Panc1 (cell line): ENCODE results near the gene SLCO2A1. TPM values are rescaled to one million over a fixed set of nuclear protein-coding genes. Genes with fewer than 3 reads are reported as not detected.

Source experiments
- ATAC-seq: fragments of 200-7000 bp; cut with Tn5 transposase; 2 replicates; pipeline ENCODE4 v1.9.1; 2020; ENCODE audit warnings: mild to moderate bottlenecking, moderate library complexity
- BruUV-seq: library from RNA; stranded (reverse); fragments of 400-500 nt; replicated peaks from 2 replicates; lab custom pipeline; 2021; lab: Mats Ljungman, UMichigan
- CTCF ChIA-PET: fragments of 300-600 bp; sonication (Branson Sonifier 250); formaldehyde crosslinking; loops from one replicate; lab custom pipeline; 2022; ENCODE audit warnings: antibody characterized with exemption; lab: Charles Lee
- POLR2A ChIA-PET: fragments of 300-600 bp; sonication (Branson Sonifier 250); formaldehyde crosslinking; loops from one replicate; lab custom pipeline; 2022; ENCODE audit warnings: antibody characterized with exemption; lab: Charles Lee
- DNase-seq: peaks from one replicate; pipeline ENCODE4 v3.0.0-alpha.2; 2010; ENCODE audit warnings: low read depth, low spot score
- H3K27ac ChIP-seq: 2 replicates; pipeline ENCODE4 v1.5.1; 2011; ENCODE audit warnings: mild to moderate bottlenecking, low read length, inconsistent platforms
- H3K27me3 ChIP-seq: fragments of 200-500 bp; sonication (Bioruptor generic); 2 replicates; pipeline ENCODE4 v1.6.0; 2014; ENCODE audit warnings: low read length, inconsistent platforms; ENCODE audit not compliant: control insufficient read depth, insufficient read depth
- H3K36me3 ChIP-seq: fragments of 200-500 bp; sonication (Bioruptor generic); 2 replicates; pipeline ENCODE4 v1.5.1; 2014; ENCODE audit warnings: inconsistent platforms, mild to moderate bottlenecking, low read length, moderate library complexity; ENCODE audit not compliant: control insufficient read depth, insufficient read depth
- H3K4me1 ChIP-seq: 2 replicates; pipeline ENCODE4 v1.5.1; 2011; ENCODE audit warnings: inconsistent platforms, mild to moderate bottlenecking, low read length, moderate library complexity; ENCODE audit not compliant: control insufficient read depth, insufficient read depth
- H3K4me3 ChIP-seq, 2 experiments: 2 replicates each; pipeline ENCODE4 v1.5.1; 2011 to 2012; ENCODE audit warnings: low read depth in 2 of 2, low read length in 2 of 2, mild to moderate bottlenecking in 2 of 2, inconsistent platforms in 1 of 2, moderate library complexity in 1 of 2
- H3K9me3 ChIP-seq: fragments of 200-500 bp; sonication (Bioruptor generic); 2 replicates; pipeline ENCODE4 v1.5.1; 2014; ENCODE audit warnings: low read depth, mild to moderate bottlenecking, inconsistent platforms, low read length, moderate library complexity; ENCODE audit not compliant: control insufficient read depth, insufficient read depth
- CTCF ChIP-seq: fragments of 450-650 bp; IDR thresholded peaks from 2 replicates; pipeline ENCODE4 v1.5.1; 2017; ENCODE audit warnings: mild to moderate bottlenecking
- POLR2AphosphoS5 ChIP-seq: IDR thresholded peaks from 2 replicates; pipeline ENCODE4 v1.6.1; 2012; ENCODE audit warnings: mild to moderate bottlenecking, low read depth, low read length, moderate library complexity
- REST ChIP-seq, 2 experiments: IDR thresholded peaks; 2 replicates each; pipeline ENCODE4 v1.6.1; 2011 to 2012; ENCODE audit warnings: low read depth in 2 of 2, control low read depth in 1 of 2, low read length in 1 of 2, mild to moderate bottlenecking in 1 of 2, moderate library complexity in 1 of 2; ENCODE audit not compliant: insufficient read depth in 1 of 2
- SIN3A ChIP-seq: IDR thresholded peaks from 2 replicates; pipeline ENCODE4 v1.6.1; 2012; ENCODE audit warnings: low read depth, mild to moderate bottlenecking, low read length, moderate library complexity, borderline replicate concordance; ENCODE audit not compliant: insufficient read depth
- TCF7L2 ChIP-seq: IDR thresholded peaks from 2 replicates; pipeline ENCODE4 v1.6.1; 2011; ENCODE audit warnings: mild to moderate bottlenecking, low read depth, low read length, inconsistent platforms
- in situ Hi-C: cut with HindIII; loops from 2 replicates; pipeline ENCODE4 v1.10.0; 2016; ENCODE audit warnings: low sequenced_read_pairs, low pct_unique_long_range_greater_than_20kb
- intact Hi-C: fragments of 100-400 bp; cut with micrococcal nuclease; formaldehyde crosslinking; loops from one replicate; pipeline ENCODE4 v1.10.0; 2022; ENCODE audit not compliant: unreplicated experiment
- total RNA-seq: library from RNA; stranded (reverse); gene quantifications from one replicate; pipeline ENCODE4 v1.2.1, GENCODE V29; 2021; ENCODE audit not compliant: unreplicated experiment

The SLCO2A1 gene
- total RNA-seq, 1 experiment from 2014 or later: 0.62 TPM

- in situ Hi-C loops: no loop called here
- no peaks in the 10 kb centered on the region for H3K27me3 ChIP-seq
- POLR2A ChIA-PET: no interaction called here
- CTCF ChIA-PET: no interaction called here
- H3K9me3 ChIP-seq: no peaks in the 10 kb centered on the region
- ATAC-seq: no peak
- H3K4me1 ChIP-seq: no peaks in the 10 kb centered on the region
- H3K27ac ChIP-seq: no peak overlapping the region
- no TSS peak for BruUV-seq
- no peak for DNase-seq
- no peaks in the 10 kb centered on the region for H3K36me3 ChIP-seq
- intact Hi-C loops: no loop called here
- TF ChIP-seq CTCF: no peak
- no peak for TF ChIP-seq POLR2AphosphoS5
- no peak for TF ChIP-seq TCF7L2
- TF ChIP-seq REST (IDR thresholded peaks at IDR 0.05; ENCODE audit: insufficient read depth in 1 of 2, low read depth in 2 of 2, low read length in 1 of 2): no peak
- no peak for TF ChIP-seq SIN3A
- no peak overlapping the region for H3K4me3 ChIP-seq
Observed at GRCh38 chr3:133984975-133985374, 44.8 kb downstream of the SLCO2A1 start.

- no peaks in the 10 kb centered on the region for H3K27me3 ChIP-seq
- no peaks in the 10 kb centered on the region for H3K36me3 ChIP-seq
- POLR2A ChIA-PET: no interaction called here
- TF ChIP-seq POLR2AphosphoS5 (no peak), SIN3A (no peak), TCF7L2 (no peak), CTCF (no peak), REST (IDR thresholded peaks at IDR 0.05; ENCODE audit: insufficient read depth in 1 of 2, low read depth in 2 of 2, low read length in 1 of 2) (no peak)
- DNase-seq (no peak), ATAC-seq (no peak)
- intact Hi-C loops (no loop called here), in situ Hi-C loops (no loop called here)
- H3K4me1 ChIP-seq: no peaks in the 10 kb centered on the region
- H3K9me3 ChIP-seq: no peaks in the 10 kb centered on the region
- H3K4me3 ChIP-seq: no peak overlapping the region
- CTCF ChIA-PET: no interaction called here
- no TSS peak for BruUV-seq
- H3K27ac ChIP-seq: no peak overlapping the region
Observed at GRCh38 chr3:133983576-133984560, 45.9 kb downstream of the SLCO2A1 start.
